Medulla oblongata (tissue), 1 donor: ENCODE results near the gene C19orf33.
"Not testable (repeated sequence)": the region's sequence is repeated elsewhere in the genome, so short reads cannot be mapped to it uniquely, and the experiment has no call there.

Experiments
- DNase-seq: peaks from one replicate; pipeline ENCODE4 v3.0.0-alpha.2; 2015; ENCODE audit errors: extremely low spot score

Gene C19orf33

DNA sequence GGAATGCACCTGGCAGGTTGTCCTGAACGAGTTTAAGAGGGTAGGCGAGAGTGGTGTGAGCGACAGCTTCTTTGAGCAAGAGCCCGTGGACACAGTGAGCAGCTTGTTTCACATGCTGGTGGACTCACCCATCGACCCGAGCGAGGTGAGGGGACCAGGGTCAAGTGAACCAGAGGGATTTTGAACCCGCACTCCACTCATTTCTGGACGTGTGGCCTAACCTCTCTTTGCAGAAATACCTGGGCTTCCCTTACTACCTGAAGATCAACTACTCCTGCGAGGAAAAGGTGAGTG, 33.3 kb downstream of the C19orf33 start:
- no peak for DNase-seq

DNA sequence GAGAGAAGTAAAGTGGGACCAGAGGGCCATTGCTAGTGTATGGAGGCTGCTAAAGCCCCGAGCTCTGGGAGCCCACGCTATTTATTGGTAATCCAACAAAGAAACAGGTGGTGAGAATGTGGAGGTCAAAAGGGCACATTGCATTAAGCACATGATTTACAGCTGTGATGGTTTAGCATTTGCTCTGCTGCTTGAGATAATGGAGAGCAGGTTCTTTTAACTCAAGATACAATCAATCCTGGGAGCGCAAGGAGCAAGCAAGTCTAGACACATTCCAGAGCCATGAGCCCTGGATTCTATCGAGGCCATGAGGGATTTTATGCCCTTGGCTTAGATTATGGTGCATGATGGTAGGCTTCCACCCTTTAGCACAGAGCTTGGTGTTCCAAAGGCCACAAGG, 35.0 kb downstream of the C19orf33 start:
- not testable (repeated sequence) for DNase-seq

DNA sequence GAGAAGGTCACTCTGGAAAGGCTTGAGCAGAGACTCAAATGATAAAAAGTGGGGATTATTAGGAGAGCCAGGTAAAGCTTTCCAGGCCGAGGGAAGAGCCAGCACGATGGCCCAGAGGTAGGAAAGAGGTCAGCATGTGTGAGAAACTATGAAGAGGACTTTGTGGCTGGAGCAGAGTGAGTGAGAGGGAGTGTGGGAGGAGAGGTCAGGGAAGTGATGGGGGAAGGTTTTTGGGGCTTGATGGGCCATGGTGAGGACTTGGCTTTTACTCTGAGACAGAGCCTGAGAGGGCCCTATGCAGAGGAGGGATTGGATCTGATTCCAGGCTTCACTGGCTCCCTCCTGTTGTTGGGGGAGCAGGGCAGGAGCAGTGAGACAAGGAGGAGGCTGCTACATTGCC, 36.9 kb downstream of the C19orf33 start:
- DNase-seq: no peak

DNA sequence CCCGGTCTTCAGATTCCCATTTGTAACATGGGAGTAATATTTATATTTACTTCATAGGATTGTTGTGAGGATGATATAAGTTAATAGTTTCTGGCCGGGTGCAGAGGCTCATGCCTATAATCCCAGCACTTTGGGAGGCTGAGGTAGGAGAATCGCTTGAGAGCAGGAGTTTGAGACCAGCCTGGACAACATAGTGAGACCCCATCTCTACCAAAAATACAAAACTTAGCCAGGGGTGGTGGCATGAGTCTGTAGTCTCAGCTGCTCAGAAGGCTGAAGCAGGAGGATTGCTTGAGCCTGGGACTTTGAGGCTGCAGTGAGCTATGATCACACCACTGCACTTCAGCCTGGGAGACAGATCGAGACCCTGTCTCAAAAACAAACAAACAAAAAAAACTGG, 42.8 kb downstream of the C19orf33 start:
- no peak for DNase-seq

DNA sequence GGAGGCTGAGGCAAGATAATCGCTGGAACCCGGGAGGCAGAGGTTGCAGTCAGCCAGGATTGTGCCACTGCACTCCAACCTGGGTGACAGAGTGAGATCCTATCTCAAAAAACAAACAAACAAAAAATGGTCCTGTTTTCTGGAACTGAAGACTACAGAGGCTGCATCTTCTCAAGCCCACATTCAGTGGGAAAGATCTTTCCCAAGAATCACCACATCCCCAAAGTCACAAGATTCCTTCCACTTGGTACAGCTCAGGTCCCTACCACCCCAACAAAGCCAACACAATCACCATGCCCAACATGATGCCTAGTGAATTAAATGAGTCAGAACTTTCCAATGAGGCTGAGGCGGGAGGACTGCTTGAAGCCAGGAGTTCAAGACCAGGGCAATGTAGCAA, 46.8 kb downstream of the C19orf33 start:
- no peak for DNase-seq

DNA sequence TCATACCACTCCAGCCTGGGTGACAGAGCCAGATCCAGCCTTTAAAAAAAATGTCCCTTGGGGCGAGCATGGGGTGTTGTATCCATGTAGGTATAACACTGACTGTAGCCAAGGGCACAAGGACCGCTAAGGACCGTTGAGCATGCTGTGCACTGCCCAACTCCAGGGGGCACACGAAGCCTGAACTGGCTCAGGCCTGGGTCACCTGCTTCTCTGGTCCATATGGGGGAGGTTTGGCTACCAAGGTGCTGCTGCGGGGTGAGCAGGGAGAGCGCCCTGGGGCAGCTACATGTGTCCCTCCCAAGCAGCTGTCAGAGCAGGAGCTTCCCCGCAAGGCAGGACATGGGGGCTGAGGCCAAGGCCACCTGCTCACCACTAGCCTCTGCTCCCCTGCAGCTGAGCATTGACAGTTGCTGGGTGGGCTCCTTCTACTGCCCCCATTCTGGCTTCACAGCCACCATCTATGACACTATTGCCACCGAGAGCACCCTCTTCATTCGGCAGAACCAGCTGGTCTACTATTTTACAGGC, 47.9 kb downstream of the C19orf33 start:
- no peak for DNase-seq

DNA sequence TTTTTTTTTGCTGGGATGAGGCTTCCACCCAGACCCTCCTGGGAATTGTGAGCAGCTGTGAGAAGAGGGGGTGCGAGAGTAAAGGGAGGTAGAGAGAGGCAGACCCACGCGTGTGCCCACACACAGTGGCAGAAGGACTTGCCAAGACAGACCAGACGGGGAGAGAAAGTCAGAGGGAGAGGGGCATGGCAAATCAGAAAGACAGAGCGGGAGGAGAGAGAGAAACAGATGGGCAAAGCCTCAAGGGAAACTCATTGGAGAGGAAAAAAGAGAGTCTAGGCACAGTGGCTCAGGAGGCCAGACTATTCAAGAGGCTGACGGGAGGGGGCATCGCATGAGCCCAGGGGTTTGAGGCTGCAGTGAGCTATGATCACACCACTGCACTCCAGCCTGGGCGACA, 48.6 kb downstream of the C19orf33 start:
- DNase-seq: no peak
